ENCODE data around the gene SLC4A2.

Gene SLC4A2

DNA sequence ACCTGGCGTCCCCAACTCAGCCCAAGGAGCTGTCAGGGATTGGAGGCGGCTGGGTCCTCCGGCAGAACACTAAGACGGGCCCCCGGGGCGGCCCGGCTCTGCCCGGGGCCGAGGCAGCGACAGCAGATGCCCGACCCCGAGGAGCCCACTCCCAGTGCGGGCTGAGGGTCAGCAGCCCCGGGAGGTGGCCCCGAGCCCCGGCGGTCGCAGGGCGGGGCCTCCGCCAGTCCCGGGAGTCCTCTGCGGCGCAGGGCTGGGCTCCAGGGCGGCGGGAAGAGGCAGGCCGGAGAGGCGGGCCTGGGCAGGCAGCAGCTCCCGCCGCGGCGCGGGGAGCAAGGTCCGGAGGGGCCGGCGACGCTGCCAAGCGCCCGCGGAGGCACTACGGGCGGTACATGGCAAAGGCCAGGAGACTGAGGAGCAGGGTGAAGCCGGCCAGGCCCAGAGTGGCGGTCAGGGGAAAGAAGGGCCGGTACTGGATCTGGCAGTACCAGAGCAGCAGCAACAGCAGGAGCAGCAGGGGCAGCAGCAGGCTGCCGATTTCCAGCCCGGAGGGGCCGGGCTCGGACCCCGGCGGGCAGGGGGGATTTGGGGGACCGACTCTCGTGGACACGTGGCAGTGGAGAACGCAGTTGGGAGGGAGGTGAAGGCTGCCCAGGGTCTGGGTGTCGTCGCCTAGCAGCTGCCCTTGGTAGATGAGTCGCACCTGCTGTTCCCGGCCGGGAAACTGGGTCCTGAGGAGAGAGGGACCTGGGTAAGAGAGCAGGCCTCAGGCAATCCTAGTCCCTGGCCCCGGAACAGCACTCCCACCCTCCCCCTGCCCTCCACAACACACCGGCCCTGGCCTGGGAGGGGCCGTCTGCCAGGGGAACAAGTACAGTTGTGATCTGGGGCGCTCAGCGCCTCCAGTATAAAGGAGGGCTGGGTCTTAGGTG is 22.0 kb downstream of the SLC4A2 start:
- DNase-seq: no peak

DNA sequence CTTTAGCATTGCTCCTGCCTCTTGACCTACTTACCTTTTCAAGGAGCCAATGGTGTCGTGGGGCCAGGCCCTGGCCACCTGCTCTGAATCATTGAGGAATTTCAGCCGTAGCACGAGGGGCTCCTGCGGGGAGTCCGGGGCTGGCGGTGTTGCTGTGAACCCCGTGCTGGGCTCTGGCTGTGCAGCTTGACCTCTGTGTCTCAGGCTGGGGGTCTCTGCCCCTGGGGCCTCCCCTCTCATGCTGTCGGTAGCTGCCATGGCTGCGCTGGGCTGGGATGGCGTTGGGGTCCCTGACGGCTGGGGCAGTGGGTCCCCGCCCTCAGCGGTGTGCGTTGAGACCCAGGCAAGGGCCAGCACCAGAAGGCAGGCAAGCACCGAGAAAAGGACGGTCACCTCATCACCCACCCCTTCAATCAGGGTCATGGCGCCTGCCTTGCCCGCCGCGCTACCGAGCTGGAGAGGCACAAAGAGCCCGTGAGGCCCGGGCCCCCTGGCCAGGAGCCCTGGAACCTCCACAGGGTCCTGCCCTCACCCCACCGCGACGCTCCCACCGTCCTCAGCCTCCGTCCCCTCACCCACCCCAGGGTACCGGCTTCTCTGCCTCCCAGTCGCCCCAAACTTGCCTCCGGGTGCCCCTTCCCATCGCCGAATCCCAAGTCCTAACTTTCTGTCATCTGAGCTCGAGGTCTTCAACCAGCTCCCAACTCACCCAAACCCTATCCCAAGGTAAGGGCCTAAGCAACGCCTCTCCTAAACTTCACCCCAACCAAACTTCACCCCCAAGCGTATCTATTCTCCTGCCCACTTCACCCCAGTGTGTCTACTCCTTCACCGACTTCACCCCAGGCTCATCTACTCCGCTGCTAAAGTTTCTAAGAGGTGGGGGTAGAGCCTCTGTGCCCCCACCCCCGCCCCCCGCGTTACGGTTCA is 23.0 kb downstream of the SLC4A2 start:
- DNase-seq: no peak

DNA sequence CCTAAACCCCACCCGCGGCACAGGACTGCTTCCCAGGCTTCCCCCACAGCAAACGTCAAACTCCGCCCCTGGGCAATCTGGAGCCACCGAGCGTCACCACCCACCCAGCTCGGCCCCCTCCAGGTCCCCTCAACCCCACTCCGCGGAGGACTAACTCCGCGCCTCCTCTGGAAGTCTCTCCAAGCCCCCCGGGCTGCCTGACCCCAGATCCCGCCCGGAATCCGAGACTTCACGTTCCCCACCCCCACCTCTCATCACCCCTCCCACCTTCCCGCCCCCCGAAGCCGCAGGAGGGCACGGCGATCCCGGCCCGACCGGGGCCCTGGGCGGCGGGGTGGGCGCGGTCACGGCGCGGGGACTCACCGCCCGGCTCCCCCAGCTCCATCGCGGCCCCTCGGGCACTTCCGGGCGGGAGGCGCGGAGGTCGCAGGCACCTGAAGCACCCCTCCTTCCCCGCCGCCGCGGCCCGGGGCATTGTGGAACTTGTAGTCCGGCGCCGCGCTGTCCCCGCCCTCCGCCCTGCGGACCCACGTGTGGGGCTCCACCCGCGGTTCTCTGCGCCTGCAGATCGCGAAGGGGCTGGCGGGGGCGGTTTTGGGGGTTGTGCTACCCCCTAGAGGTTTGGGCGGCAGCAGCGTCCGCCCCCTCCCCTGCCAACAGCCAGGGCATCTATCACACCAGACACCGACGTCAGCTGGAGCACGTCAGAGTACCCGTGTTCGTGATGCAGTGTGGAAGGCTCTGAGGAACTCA is 23.9 kb downstream of the SLC4A2 start, which contains the start of gene TMUB1:
TMUB1 (minus strand) TSS at position 423 of the 753 bp plus-strand sequence. CDS start 930 bp downstream, outside the sequence.
- DNase-seq: peak; percentile 88

DNA sequence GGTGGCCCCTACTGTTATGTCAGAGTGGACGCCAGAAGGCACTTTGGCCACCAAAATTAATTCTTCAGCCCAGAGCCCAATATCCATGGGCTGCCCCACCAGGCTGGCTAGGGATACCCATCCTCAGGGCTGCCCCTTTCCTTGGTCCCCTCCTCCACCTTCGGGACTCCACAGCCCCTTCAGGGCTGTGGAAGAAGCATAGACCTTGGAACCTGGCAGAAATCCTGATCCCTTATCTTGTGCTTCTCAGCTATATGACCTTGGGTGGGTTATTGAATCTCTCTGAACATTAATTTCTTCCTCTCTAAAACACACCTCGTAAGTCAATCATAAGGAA is 24.4 kb downstream of the SLC4A2 start:
- DNase-seq: no peak

DNA sequence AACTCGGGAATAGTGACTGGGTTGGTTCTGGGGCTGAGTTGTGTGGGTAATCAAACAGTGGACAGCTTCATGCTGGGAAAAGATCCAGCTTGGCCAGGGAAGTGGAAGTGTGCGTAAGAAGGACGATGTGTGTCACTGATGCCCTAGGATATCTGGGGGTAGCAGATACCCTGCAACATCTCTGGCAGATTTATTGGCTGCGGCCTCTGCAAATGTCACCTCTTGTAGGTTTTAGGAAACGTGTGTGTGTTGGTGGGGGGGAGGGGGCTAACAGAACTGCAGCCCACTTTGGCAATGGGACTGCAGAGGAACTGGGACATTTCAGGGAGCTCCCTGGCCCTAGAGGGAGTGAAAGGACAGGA is 25.9 kb downstream of the SLC4A2 start:
- DNase-seq: no peak

DNA sequence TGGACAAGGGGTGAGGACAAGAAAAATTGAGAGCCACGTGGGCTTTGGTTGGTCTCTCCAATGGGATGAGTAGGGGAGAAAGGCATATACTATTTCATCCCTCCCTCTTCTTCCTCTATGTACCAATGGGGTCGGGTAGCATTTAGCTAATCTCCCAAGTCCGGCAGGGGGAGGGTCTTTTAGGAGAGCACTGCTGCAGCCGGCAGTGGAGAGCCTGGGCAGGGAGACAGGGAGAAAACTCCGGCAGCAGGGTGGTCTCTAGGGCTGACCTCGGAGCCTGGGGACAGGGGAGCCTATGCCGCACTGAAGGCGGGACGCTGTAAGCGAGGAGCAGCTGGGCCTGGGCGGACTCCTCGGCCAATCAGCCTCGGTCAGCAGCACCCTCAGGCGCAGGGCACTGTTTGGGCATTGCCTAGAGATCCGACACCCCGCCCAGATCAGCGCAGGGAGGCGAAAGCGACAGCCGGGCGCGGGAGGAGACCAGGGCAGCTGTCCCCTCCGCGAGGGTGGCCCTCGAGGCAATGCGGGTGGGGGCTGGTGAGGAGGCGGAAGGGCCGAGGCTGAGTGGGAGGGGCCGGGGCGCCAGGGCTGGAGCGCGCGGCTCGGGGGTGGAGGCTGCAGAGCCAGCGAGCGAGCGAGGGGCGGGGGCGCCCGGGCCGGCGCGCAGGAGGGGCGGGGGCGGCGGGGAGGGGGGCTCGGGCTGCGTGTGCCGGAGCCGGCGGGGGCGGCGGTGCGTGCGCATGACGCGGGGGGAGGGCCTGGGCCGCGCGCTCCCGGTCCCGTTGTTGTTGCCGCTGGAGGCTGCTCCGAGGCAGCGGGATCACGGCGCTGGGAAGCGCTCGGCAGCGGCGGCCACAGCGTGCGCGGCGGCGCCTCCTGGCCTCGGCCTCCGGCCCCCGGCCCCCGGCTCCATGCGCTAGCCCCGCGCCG is 26.6 kb downstream of the SLC4A2 start, which contains the start of gene AGAP3:
AGAP3 (plus strand) TSS at position 785 of the 930 bp plus-strand sequence. CDS start 267 bp downstream, outside the sequence.
- DNase-seq: peak; percentile 45

DNA sequence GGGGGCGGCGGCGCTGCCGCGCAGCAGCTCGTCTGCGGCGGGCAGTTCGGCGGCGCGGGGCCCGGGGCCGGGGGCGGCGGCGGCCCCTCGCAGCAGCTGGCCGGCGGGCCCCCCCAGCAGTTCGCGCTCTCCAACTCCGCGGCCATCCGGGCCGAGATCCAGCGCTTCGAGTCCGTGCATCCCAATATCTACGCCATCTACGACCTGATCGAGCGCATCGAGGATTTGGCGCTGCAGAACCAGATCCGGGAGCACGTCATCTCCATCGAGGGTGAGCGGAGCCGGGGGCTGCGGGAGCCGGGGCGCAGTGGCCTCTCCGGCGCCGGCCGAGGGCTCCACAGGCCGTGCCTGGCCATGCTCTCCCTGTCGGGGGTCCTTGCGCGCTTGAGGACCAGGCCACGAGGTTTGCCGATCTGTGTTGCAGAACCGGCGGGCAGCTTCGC is 27.4 kb downstream of the SLC4A2 start:
- peak; percentile 26 for DNase-seq

DNA sequence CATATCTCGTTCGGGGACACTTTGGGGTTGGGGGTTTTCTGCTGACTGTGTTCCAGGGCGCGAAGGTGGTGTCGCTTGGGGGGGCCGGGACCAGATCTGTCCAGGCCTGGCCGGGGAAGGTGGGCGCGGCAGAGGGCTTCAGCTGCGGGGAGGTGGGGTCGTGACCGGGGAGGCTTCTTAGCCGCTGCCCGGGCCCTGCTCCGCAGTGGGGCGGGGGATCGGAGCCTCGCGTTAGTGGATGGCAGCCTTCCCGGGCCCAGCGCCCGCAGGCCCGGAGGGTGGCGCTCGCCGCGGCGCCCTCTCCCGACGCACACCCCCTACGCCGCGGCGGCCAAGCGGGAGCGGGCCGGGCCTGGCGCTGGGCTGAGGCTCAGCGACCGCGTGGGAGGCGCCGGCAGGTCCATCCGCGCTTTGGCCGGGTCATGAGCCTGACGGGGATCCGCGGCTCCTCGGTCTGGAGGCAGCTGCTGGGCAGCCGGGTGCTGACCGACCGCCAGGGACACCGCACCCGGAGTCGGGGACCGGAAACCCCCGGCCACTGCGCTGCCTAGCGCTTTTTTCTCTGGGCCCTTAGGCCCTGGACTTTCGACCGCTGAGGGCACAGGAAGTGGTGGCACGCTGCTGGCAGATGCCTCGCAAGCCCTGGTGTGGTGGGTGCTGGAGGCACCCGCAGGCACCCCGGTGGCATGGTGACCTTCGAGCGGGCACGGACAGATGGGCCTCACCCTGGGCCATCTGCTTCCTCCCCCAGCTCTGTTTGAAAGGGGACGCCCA is 28.0 kb downstream of the SLC4A2 start:
- DNase-seq: peak; percentile 38

DNA sequence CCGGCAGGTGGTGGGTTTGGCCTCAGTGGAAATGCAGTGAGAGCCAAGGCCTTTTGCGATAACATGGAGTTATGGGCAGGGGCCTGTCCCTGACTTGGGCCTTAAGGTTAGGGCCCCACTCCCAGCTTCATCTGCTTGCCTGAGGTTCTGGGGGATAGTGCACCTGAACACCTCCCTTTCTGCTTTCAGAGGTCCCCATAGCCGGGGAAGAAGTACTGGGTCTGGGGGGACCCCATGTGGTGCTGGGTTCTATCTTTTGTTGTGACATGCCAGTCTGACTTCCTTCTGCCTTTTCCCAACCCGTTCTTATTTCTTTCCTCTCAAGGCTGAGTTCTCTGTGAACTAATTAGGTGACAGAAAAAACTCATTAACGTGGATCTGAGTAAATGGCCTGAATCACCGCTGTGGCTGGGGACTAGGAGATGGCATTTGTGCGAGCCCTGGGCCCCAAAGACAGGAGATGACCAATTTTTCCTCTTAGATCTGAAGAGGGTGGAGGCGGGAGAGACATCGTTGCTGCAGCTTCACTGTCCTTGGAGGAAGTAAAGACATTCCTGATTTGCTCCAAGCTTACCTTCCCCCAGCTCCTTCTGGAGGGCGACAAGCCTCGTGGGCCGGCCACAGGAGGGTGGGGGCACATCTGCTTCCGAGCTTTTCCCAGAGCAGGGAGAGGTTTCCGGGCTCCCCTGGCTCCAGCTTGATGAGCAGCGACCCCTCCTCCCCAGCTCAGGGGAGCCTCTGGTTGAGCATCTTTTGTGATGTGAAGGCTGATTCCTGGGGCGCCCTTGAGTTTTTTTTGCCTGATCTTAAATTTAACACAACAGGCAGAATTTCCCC is 28.8 kb downstream of the SLC4A2 start:
- DNase-seq: no peak

DNA sequence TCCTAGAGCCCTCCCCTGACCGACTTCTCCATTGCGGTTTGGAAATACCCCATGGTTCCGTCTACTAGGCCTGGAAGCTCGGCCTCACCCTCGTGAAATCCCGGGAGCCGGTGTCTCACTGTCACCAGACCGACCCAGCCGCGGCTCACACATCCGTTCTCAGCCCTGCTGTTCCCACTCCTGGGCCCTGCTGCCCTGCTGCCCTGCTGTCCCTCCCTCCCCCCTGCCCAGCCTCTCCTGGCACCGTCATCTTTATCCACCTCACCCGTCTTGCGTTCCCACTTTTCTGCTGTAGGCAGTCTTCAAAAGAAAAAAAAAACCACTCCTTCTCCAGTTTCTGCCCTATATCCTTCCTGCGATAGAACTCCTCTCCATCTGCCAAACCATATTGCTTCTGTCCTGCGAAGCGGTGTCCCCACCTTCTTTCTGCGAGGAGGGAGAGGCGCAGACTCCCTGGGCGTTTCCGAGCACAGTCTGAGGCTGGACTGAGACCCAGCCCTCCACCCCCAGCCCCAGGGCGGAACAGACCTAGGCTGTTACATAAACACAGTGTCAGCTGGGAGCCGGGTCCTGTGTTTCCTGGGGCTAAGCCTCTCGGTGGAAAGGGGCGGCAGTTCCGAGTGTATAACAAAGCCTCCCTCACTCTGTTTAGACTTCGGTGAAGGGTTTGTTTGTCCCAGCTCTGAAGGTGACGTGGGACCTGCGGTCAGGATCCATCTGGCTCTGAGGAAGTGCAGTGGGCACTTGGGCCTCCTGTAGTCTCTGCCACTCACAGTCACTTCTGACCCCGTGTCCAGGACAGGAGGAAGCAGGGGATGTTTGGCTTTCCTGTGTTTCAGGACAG is 29.7 kb downstream of the SLC4A2 start:
- DNase-seq: no peak

DNA sequence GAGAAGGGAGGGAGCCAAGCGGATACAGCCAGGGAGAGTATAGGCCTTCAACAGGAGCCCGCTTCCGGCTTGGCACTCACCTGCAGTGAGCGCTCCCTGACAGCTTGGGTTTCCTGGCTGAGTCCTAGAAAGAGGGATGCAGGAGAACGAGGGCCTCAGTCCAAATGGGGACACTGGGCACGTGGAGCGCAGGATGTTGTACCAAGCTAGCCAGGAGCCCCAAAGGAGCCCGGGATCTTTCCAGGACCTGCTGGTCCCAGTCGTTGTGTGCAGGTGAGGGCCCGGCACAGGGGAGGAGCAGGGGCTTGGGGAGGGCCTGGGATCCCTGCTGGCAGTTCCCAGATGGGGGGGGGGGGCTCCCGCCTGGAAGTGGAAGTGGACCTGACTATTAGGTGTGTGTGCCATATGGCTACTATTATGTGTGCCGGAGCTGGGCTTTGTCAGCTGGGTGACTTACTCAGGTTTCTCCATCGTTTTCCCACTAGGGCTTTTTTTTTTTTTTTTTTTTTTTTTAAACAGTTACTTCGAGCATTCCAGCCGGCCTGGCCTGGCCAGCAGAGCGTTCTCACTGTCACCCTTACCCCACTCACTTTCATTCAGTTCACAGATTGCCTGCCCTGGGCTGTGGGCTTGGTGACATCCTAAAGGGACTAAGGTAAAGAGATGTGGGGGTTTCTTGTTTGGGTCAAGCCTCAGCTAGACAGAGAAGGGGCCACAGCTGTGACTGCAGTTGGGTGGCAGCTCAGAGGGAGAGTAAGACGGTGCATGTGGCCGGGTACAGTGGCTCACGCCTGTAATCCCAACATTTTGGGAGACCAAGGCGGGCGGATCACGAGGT is 30.7 kb downstream of the SLC4A2 start:
- no peak for DNase-seq

DNA sequence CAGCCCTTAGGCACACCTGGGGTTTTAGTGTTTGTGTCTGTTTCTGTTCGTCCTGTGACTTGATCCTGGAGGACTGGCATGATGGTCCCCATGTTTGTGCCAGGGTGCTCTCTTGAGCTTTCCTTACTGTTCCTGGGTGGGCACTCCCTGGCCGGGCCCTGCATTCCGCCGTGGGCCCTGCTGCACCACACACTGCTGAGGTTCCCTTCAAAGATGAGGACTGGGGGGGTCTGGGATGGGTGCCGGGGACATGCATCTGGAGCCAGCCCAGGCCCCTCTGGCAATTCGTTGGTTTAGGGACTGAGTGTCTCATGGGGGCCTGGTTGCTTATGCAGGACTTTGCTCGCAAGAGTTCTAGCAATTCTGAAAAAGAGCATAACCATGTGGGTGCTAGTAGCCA is 31.6 kb downstream of the SLC4A2 start:
- DNase-seq: no peak

DNA sequence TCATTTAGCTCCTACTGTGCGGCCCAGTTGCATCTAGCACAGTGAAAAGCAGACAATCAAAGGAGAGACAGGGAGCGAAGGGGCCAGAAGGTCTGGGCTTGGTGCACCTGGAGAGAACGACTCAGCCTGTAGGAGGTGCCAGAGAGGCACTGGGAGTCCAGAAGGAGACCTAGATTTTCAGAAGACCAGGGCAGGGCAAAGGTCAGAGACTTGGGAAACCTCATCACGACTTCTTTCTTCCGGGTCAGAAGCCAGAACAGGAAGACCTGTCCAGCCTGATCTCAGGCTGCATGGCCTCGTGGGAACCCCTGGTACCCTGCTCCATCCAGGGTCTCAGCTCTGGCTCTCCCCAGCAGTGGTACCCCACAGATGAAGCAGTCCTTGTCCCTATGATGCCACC is 32.0 kb downstream of the SLC4A2 start:
- no peak for DNase-seq

DNA sequence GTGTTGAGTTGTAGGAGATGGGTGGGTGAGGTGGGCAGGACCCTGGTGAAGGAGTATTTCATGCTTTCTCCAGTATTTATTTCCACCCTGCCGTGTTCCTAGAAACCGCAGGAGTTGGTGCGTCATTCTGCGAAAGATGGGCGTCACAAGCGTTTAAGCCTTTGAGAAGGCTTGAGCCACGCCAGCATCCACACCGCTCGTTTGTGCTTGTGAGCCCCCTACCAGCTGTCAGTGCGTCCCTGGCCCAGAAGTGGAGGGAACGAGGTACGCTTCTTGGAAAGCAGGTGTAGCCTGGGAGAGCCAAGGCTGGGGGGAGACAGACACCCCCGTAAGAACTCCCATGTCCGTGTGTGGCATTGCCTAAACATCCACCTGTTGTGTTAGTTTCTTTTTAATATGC is 32.6 kb downstream of the SLC4A2 start:
- DNase-seq: no peak

DNA sequence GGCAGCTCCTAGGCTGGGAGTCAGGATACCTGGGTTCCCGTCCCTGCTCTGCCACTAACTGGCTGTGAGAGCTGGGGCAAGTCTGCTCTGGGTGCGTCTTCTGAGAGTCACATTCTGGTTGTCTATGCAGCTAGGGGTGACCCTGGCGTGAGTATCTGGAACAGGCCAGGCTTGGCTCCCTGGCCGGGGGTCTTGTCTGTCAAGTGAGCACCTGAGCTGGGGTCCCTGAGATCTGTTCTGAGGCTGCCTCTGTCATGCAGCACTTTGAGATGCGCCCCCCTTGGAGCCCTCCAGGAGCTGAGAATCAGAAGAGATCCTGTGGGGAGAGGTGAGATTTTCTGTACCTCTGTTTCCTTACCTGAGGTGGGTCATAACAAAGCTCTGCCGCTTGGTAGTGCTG is 34.4 kb downstream of the SLC4A2 start:
- no peak for DNase-seq

DNA sequence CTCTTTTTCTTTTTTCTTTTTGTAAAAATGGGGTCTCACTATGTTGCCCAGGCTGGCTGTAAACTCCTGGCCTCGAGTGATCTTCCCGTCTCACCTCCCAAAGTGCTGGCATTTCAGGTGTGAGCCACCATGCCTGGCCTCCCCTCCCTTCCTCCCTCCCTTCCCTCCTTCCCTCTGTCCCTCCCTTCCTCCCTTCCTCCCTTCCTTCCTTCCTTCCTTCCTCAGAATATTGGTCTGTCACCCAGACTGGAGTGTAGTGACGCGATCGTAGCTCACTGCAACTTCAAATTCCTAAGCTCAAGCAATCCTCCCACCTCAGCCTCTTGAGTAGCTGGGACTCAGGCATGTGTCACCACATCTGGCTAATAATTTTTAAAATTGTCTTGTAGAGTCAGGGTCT is 35.3 kb downstream of the SLC4A2 start:
- DNase-seq: no peak

DNA sequence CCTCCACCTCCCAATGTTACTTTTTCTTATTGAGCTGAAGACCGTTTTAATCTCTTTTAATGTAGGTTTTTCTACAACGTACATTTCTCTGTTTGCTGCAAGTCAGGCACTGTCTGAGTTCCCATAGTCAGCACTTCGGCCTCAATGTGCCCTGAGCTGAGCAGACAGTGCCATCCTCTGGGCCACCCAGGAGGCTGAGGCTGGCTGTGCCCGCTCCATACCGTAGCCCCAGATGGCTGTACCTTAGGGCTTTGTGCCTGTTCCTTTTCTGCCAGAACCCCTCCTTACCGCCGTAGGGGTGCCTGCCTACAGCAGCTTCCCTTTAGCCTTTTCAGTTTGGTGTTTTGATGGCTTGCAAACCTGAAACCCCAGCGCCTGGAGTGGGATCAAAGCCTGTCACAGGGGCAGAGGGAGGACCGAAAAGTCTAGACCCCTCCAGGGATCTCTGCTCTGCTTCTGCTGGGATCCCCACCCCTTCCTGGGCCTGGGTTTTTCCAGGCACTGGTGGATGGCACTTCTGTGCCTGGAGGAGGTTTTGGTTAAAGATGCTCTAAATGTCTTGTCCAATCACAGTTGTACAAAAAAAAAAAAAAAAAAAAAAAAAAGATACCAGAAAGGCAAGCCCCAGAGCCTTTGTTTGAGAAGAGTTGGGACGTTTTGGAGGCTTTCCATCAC is 35.9 kb downstream of the SLC4A2 start:
- DNase-seq: no peak

Data from activated CD4-positive, alpha-beta T cell treated with anti-CD3 and anti-CD28 coated beads, Interleukin-2, amount 50 U/mL, for 1 hour (primary cell).